ENCODE data around the gene SLC25A25.
A peak's percentile ranks its signal among the peaks of the same experiment; 100 is the strongest.

The SLC25A25 gene

GRCh38 chr9:128072144-128073021, 4.4 kb downstream of the SLC25A25 start:
- peak; percentile 46 for DNase-seq (ENCODE audit: low spot score)

- no peak for DNase-seq (ENCODE audit: low spot score)
Measured at GRCh38 chr9:128073253-128073886, 5.3 kb downstream of the SLC25A25 start.

GRCh38 chr9:128077847-128078503, 9.9 kb downstream of the SLC25A25 start:
- DNase-seq (ENCODE audit: low spot score) = no peak

GRCh38 chr9:128078504-128079434, 10.7 kb downstream of the SLC25A25 start:
- DNase-seq (ENCODE audit: low spot score) = no peak

GRCh38 chr9:128080206-128080605, 12.2 kb downstream of the SLC25A25 start:
- DNase-seq (ENCODE audit: low spot score) = no peak

GRCh38 chr9:128081056-128081455, 13.0 kb downstream of the SLC25A25 start:
- no peak for DNase-seq (ENCODE audit: low spot score)

DNA sequence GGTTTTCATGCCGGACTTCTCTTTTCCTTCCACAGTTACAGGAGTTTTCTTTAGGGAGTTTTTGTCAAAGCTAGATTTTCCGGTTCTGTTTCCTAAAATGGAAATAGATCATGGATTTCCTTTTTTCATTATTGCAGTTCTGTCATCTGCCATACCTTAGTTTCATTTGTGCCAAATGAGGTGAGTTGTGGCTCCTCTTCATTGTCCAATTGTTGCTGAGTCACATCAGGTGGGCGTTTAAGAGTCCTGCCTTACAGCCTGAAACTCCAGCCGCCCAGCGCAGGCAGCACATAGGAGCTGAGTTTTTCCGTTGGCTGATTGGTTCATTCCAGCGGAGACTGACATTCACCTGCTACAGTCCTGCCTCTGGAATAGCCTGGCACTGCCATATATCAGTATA, 14.1 kb downstream of the SLC25A25 start:
- DNase-seq (ENCODE audit: low spot score) = no peak

GRCh38 chr9:128084746-128085145, 16.7 kb downstream of the SLC25A25 start:
- no peak for DNase-seq (ENCODE audit: low spot score)

DNA sequence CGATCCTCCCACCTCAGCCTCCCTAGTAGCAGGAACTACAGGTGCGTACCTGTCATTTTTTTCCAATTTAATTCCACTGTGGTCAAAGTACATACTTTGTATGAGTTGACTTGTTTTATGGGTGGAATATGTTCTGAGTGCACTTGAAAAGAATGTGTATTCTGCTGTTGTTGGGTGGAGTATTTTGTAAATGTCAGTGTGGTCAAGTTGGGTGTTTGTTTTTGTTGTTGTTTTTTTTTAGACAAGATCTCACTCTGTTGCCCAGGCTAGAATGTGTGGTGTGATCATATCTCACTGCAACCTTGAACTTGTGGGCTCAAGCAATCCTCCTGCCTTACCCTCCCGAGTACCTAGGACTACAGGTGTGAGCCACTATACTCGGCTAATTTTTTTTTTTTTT, 17.9 kb downstream of the SLC25A25 start:
- no peak for DNase-seq (ENCODE audit: low spot score)

GRCh38 chr9:128087262-128087661, 19.2 kb downstream of the SLC25A25 start:
- no peak for DNase-seq (ENCODE audit: low spot score)

DNA sequence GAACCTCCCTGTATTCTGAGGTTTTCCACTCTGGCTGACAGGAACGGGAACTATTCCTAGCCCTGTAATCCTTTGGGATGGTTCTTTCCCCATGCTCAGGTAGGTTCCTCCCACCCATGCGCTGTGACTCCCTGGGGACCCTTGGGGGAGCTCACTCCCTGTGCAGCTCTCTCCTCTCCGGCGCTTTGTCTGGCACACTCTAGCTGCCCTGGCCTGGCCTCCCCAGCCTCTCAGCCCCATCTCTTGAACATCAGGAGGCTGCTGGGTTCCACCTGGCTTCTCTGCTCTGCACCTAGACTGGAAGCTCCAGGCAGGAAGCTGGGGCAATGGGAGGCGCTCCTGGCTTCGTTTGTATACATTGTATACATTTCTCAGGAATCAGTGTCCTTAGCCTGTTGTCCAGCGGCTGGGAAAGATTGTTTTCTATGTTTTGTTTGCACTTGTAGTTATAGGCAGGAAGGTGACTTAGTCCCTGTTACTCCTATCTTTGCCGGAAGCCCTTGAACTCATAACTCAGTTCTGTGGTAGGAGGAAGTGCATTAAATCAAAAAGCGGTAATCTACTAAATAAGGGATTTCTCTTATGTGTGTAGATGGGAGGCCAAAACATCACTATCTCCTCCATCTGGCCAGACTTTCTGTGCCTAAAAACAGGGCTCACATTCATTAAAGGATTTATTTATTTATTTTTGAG, 20.4 kb downstream of the SLC25A25 start:
- DNase-seq (ENCODE audit: low spot score) = no peak

GRCh38 chr9:128089299-128089698, 21.3 kb downstream of the SLC25A25 start:
- no peak for DNase-seq (ENCODE audit: low spot score)

DNA sequence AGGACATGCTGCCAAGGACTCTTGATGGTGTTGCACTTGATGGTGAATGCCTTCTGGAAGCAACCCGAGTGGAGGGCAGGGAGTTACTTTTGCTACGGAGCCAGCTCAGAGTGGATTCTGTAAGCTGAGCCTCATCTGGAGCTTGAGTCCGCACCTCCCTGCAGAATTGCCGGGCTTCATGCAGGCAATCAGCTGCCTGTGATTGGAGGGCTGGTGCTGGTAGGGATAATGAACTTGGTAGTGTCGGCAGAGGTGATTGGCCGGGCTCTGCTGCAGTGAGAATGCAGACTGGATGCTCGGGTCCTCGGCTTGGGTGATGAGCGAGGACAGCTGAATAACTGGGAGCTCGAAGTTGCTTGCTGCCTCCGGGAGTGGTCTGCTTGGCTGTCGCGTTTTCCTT, 23.1 kb downstream of the SLC25A25 start:
- DNase-seq (ENCODE audit: low spot score) = no peak

GRCh38 chr9:128091571-128091970, 23.5 kb downstream of the SLC25A25 start:
- DNase-seq (ENCODE audit: low spot score) = no peak

GRCh38 chr9:128092199-128092977, 24.4 kb downstream of the SLC25A25 start:
- no peak for DNase-seq (ENCODE audit: low spot score)

DNA sequence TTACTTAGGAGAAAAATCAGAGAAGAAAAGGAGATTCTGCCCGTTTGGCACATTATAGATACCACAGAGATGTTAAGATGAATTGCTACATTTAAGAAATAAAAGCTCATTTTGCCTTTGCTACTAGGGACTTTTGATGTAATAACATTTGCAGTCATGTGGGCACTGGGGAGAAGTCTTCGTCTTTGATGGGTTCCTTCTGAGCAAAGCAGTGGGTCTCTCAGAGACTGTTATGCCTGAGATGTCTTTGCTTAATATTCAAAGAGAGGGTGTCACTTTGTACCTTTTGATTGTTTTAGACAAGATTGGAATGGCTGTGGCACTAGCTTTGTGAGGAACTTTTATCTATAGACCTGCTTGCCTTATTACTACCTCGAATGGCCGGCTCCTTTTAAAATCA, 25.0 kb downstream of the SLC25A25 start:
- DNase-seq (ENCODE audit: low spot score) = no peak

GRCh38 chr9:128094166-128094949, 26.3 kb downstream of the SLC25A25 start:
- peak; percentile 85 for DNase-seq (ENCODE audit: low spot score)

- DNase-seq (ENCODE audit: low spot score) = no peak
Measured at GRCh38 chr9:128094950-128095544, 27.0 kb downstream of the SLC25A25 start.
